Measurements from ENCODE around the gene ESRRG.

- TF ChIP-seq JUND (IDR thresholded peaks at IDR 0.05) (no peak), CTCF (IDR thresholded peaks at IDR 0.05; ENCODE audit: low read depth, low read length, missing input control) (no peak), MAX (IDR thresholded peaks at IDR 0.05) (no peak), RAD21 (IDR thresholded peaks at IDR 0.05) (no peak), YY1 (IDR thresholded peaks at IDR 0.05) (no peak), RXRA (IDR thresholded peaks at IDR 0.05) (no peak), REST (IDR thresholded peaks at IDR 0.05) (no peak), TAF1 (conservative IDR thresholded peaks at IDR 0.05) (no peak), SP1 (IDR thresholded peaks at IDR 0.05) (no peak), ATF3 (IDR thresholded peaks at IDR 0.05) (no peak), FOXA1 (IDR thresholded peaks at IDR 0.05) (no peak)
Observed at GRCh38 chr1:216740331-216740730, 17.1 kb upstream of the ESRRG start.
